Measurements from ENCODE around the gene MCM9. TPM values are rescaled to one million over a fixed set of nuclear protein-coding genes. Genes with fewer than 3 reads are reported as not detected.

MCM9 gene
- total and polyA plus RNA-seq, 2 of the 13 experiments (the other 11 are each of a cell fraction or from before 2014, with no cell fraction given): 3.8 to 17.2 TPM

GRCh38 chr6:118890997-118891790, 43.8 kb downstream of the MCM9 start:
- in situ Hi-C loops (cut with HindIII; ENCODE audit: extremely low pct_ligation_motif_present, low pct_unique_long_range_greater_than_20kb): no loop called here
- H3K27ac ChIP-seq (ENCODE audit: extremely low read length, insufficient read depth, low read length): no peak overlapping the region
- peaks cover 25% of the 10 kb centered on the region for H3K79me2 ChIP-seq (ENCODE audit: insufficient read depth, low read length)
- no peaks in the 10 kb centered on the region for H4K20me1 ChIP-seq (ENCODE audit: insufficient read depth, low read length)
- TF ChIP-seq E2F2 (CRISPR knock-in tag; IDR thresholded peaks at IDR 0.05; ENCODE audit: borderline replicate concordance) (no peak), HHEX (CRISPR knock-in tag; IDR thresholded peaks at IDR 0.05) (no peak), NFIC (IDR thresholded peaks at IDR 0.05; ENCODE audit: low read length) (no peak), ZBTB42 (CRISPR knock-in tag; IDR thresholded peaks at IDR 0.05) (no peak)
- no peak overlapping the region for H2AFZ ChIP-seq (ENCODE audit: low read length)
- FAIRE-seq: no peak
- no peak overlapping the region for H3K4me3 ChIP-seq (replicated peaks in 1 of 3; ENCODE audit: insufficient read depth in 1 of 3, low read depth in 2 of 3, low read length in 3 of 3)
- no peak overlapping the region for H3K9ac ChIP-seq (ENCODE audit: insufficient read depth, low read depth, low read length)
- 98% methylated on average over 5 of the region's 5 CpGs for WGBS (ENCODE audit: low lambda C conversion rate)
- H3K4me1 ChIP-seq (ENCODE audit: insufficient read depth, low read length): peaks cover 21% of the 10 kb centered on the region
- H3K9me3 ChIP-seq (ENCODE audit: low read length): no peaks in the 10 kb centered on the region
- H3K27me3 ChIP-seq (ENCODE audit: control insufficient read depth in 1 of 2, insufficient read depth in 2 of 2, low read length in 2 of 2): no peaks in the 10 kb centered on the region; a peak in 1 of 5 replicates
- no peak for ATAC-seq
- DNase-seq (ENCODE audit: low spot score): no peak
- no TSS peak for BruUV-seq (replicated peaks)
- H3K36me3 ChIP-seq (replicated peaks in 1 of 2; ENCODE audit: control insufficient read depth in 1 of 2, insufficient read depth in 2 of 2, low read length in 2 of 2): no peaks in the 10 kb centered on the region
- intact Hi-C loops (cut with micrococcal nuclease; ENCODE audit: unreplicated experiment): loop anchor here (10.0 kb wide), 1 partner anchor 374 kb away; no protein-coding TSS in a partner anchor
- no peak overlapping the region for H3K4me2 ChIP-seq (ENCODE audit: low read depth, low read length)
- ChIA-PET POLR2A (no interaction called here), CTCF (ENCODE audit: low intra/inter-chr PET ratio, low total read pairs) (no interaction called here)

- Histone ChIP-seq H3K79me2 (ENCODE audit: insufficient read depth, low read length) (peaks cover 6% of the 10 kb centered on the region), H3K9me3 (ENCODE audit: low read length) (no peaks in the 10 kb centered on the region), H3K27ac (ENCODE audit: extremely low read length, insufficient read depth, low read length) (no peak overlapping the region), H3K4me2 (ENCODE audit: low read depth, low read length) (no peak overlapping the region), H4K20me1 (ENCODE audit: insufficient read depth, low read length) (no peaks in the 10 kb centered on the region), H3K36me3 (replicated peaks in 1 of 2; ENCODE audit: control insufficient read depth in 1 of 2, insufficient read depth in 2 of 2, low read length in 2 of 2) (no peaks in the 10 kb centered on the region), H3K27me3 (ENCODE audit: control insufficient read depth in 1 of 2, insufficient read depth in 2 of 2, low read length in 2 of 2) (no peaks in the 10 kb centered on the region), H3K4me1 (ENCODE audit: insufficient read depth, low read length) (peaks cover 18% of the 10 kb centered on the region), H2AFZ (ENCODE audit: low read length) (no peak overlapping the region), H3K9ac (ENCODE audit: insufficient read depth, low read depth, low read length) (no peak overlapping the region), H3K4me3 (replicated peaks in 1 of 3; ENCODE audit: insufficient read depth in 1 of 3, low read depth in 2 of 3, low read length in 3 of 3) (no peak overlapping the region)
- FAIRE-seq (no peak), ATAC-seq (no peak), DNase-seq (ENCODE audit: low spot score) (no peak)
- POLR2A ChIA-PET: no interaction called here
- BruUV-seq (replicated peaks): no TSS peak
- TF ChIP-seq MLXIP (CRISPR knock-in tag; IDR thresholded peaks at IDR 0.05; ENCODE audit: borderline replicate concordance): no peak
- TF ChIP-seq UBTF (CRISPR knock-in tag; IDR thresholded peaks at IDR 0.05): no peak
- no peak for TF ChIP-seq TEAD2 (CRISPR knock-in tag; IDR thresholded peaks at IDR 0.05)
- no peak for TF ChIP-seq MYC (CRISPR knock-in tag; IDR thresholded peaks at IDR 0.05; ENCODE audit: borderline replicate concordance)
- WGBS (ENCODE audit: low lambda C conversion rate): 97% methylated on average over 4 of the region's 4 CpGs
- intact Hi-C loops (cut with micrococcal nuclease; ENCODE audit: unreplicated experiment) (no loop called here), in situ Hi-C loops (cut with HindIII; ENCODE audit: extremely low pct_ligation_motif_present, low pct_unique_long_range_greater_than_20kb) (no loop called here)
- CTCF ChIA-PET (ENCODE audit: low intra/inter-chr PET ratio, low total read pairs): no interaction called here
These were observed 45.8 kb downstream of the MCM9 start for GRCh38 chr6:118889163-118889562.
